DOHH2 (cell line): ENCODE data around the gene KRTAP4-6.

Experiments
- H3F3A ChIP-seq: fragments of 200-600 bp; sonication (generic), shearing (Covaris generic); 2 replicates; pipeline ENCODE4 v1.6.0; 2016; ENCODE audit warnings: antibody characterized with exemption, mild to moderate bottlenecking; ENCODE audit not compliant: control insufficient read depth, insufficient read depth
- H3K27ac ChIP-seq: fragments of 200-600 bp; sonication (generic); 2 replicates; pipeline ENCODE4 v1.5.1; 2014; ENCODE audit warnings: low read depth, mild to moderate bottlenecking, low read length, moderate library complexity
- H3K27me3 ChIP-seq: fragments of 200-600 bp; sonication (generic); 2 replicates; pipeline ENCODE4 v1.6.1; 2014; ENCODE audit warnings: mild to moderate bottlenecking, low read length, mixed read lengths; ENCODE audit not compliant: control insufficient read depth
- H3K36me3 ChIP-seq: fragments of 200-600 bp; sonication (generic); 2 replicates; pipeline ENCODE4 v1.6.1; 2014; ENCODE audit warnings: mild to moderate bottlenecking, low read length, moderate library complexity, mixed read lengths; ENCODE audit not compliant: control insufficient read depth
- H3K4me1 ChIP-seq: fragments of 200-600 bp; sonication (generic); 2 replicates; pipeline ENCODE4 v1.6.1; 2014; ENCODE audit warnings: mild to moderate bottlenecking, low read length, mixed read lengths; ENCODE audit not compliant: control insufficient read depth
- H3K4me2 ChIP-seq: fragments of 200-600 bp; sonication (generic); 2 replicates; pipeline ENCODE4 v1.6.0; 2014; ENCODE audit warnings: mild to moderate bottlenecking, low read length, moderate library complexity
- H3K4me3 ChIP-seq: fragments of 200-600 bp; sonication (generic); 2 replicates; pipeline ENCODE4 v1.5.1; 2014; ENCODE audit warnings: mild to moderate bottlenecking, low read length, mixed read lengths
- H3K79me2 ChIP-seq: fragments of 200-600 bp; sonication (generic); 2 replicates; pipeline ENCODE4 v1.6.1; 2014; ENCODE audit warnings: mild to moderate bottlenecking, low read length, mixed read lengths; ENCODE audit not compliant: control insufficient read depth
- H3K9me2 ChIP-seq: fragments of 200-600 bp; sonication (generic); replicated peaks from 2 replicates; pipeline ENCODE4 v1.6.1; 2014; ENCODE audit warnings: mild to moderate bottlenecking, low read length, mixed read lengths; ENCODE audit not compliant: control insufficient read depth
- H3K9me3 ChIP-seq: fragments of 200-600 bp; sonication (generic); 2 replicates; pipeline ENCODE4 v1.6.1; 2014; ENCODE audit warnings: antibody characterized with exemption, low read length, mixed read lengths; ENCODE audit not compliant: control insufficient read depth, insufficient read depth
- H4K20me1 ChIP-seq: fragments of 200-600 bp; sonication (generic); 2 replicates; pipeline ENCODE4 v1.6.0; 2014; ENCODE audit warnings: low read depth, mild to moderate bottlenecking, antibody characterized with exemption, low read length, moderate library complexity; ENCODE audit not compliant: control insufficient read depth, insufficient read depth
- EZH2phosphoT487 ChIP-seq: fragments of 200-600 bp; sonication (generic); IDR thresholded peaks from 2 replicates; pipeline ENCODE4 v1.6.1; 2017; ENCODE audit warnings: borderline replicate concordance, mild to moderate bottlenecking, antibody characterized with exemption, low read length, moderate library complexity, mixed read lengths
- TF ChIP-seq, protein P1 (sequence below): fragments of 200-600 bp; sonication (generic); IDR thresholded peaks from one replicate; pipeline ENCODE4 v1.5.1; 2014; ENCODE audit warnings: antibody characterized with exemption, mild to moderate bottlenecking, low read depth, low read length; ENCODE audit not compliant: poor library complexity, severe bottlenecking

KRTAP4-6 gene

DNA sequence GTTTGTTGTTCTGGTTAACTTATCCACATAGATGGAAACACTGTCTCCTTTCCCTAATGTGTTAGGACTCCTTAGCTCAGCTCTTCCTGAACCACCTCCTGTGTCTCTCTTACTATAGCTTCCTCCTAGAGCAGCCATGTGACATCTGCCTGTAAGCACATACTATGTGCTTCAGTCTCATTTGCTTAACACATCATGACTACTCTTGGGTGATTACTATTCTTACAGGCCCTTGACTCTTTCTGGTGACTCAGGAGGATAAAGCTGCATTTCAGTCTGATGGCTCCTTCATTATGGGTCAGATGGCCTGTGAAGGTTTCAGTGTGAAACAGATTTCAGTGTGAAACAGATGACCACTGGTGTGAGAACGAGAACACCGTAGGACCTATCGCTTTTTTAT lies 38.0 kb upstream of the KRTAP4-6 start:
- no peaks in the 10 kb centered on the region for H3F3A ChIP-seq
- H4K20me1 ChIP-seq = no peaks in the 10 kb centered on the region
- H3K9me2 ChIP-seq = no peaks in the 10 kb centered on the region
- no peaks in the 10 kb centered on the region for H3K36me3 ChIP-seq
- H3K79me2 ChIP-seq = no peaks in the 10 kb centered on the region
- peaks cover 8% of the 10 kb centered on the region for H3K4me1 ChIP-seq
- H3K27ac ChIP-seq = no peak overlapping the region
- TF ChIP-seq EZH2phosphoT487 = no peak
- TF ChIP-seq, protein P1, sequence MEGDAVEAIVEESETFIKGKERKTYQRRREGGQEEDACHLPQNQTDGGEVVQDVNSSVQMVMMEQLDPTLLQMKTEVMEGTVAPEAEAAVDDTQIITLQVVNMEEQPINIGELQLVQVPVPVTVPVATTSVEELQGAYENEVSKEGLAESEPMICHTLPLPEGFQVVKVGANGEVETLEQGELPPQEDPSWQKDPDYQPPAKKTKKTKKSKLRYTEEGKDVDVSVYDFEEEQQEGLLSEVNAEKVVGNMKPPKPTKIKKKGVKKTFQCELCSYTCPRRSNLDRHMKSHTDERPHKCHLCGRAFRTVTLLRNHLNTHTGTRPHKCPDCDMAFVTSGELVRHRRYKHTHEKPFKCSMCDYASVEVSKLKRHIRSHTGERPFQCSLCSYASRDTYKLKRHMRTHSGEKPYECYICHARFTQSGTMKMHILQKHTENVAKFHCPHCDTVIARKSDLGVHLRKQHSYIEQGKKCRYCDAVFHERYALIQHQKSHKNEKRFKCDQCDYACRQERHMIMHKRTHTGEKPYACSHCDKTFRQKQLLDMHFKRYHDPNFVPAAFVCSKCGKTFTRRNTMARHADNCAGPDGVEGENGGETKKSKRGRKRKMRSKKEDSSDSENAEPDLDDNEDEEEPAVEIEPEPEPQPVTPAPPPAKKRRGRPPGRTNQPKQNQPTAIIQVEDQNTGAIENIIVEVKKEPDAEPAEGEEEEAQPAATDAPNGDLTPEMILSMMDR = no peak
- H3K9me3 ChIP-seq = no peaks in the 10 kb centered on the region
- H3K4me3 ChIP-seq = no peak overlapping the region
- no peak overlapping the region for H3K4me2 ChIP-seq
- H3K27me3 ChIP-seq = peaks cover 14% of the 10 kb centered on the region

DNA sequence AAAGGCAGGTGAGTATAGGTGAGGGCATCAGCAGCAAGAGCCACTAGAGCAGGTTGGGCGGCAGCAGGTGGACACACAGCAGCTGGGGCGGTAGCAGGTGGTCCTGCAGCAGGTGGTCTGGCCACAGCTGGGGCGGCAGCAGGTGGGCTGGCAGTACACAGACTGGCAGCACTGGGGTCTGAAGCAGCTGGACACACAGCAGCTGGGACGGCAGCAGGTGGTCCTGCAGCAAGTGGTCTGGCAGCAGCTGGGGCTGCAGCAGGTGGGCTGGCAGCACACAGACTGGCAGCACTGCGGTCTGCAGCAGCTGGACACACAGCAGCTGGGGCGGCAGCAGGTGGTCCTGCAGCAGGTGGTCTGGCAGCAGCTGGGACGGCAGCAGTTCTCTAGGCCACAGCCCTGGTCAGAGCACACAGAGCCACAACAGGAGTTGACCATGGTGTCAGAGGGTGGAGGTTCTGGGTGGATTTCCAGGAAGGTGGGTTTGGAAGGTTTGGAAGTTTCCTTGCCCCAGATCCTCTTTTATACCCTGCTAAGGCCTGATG lies 37.5 kb upstream of the KRTAP4-6 start, which contains the start of gene KRTAP4-2:
Gene KRTAP4-2 (minus strand): TSS at position 495 of the 545 bp plus-strand sequence. CDS start 57 bp downstream, at position 438.
- H3K27me3 ChIP-seq = peaks cover 14% of the 10 kb centered on the region
- no peak within 1 kb of the TSS for H3K4me2 ChIP-seq
- no peak within 1 kb of the TSS for H3K4me3 ChIP-seq
- H3F3A ChIP-seq = no peaks in the 10 kb centered on the region
- H3K36me3 ChIP-seq = no peaks in the 10 kb centered on the region
- peaks cover 8% of the 10 kb centered on the region for H3K4me1 ChIP-seq
- H3K79me2 ChIP-seq = no peaks in the 10 kb centered on the region
- no peak for TF ChIP-seq EZH2phosphoT487
- TF ChIP-seq, protein P1 = no peak
- no peaks in the 10 kb centered on the region for H4K20me1 ChIP-seq
- no peaks in the 10 kb centered on the region for H3K9me3 ChIP-seq
- H3K9me2 ChIP-seq = no peaks in the 10 kb centered on the region
- H3K27ac ChIP-seq = no peak within 1 kb of the TSS

DNA sequence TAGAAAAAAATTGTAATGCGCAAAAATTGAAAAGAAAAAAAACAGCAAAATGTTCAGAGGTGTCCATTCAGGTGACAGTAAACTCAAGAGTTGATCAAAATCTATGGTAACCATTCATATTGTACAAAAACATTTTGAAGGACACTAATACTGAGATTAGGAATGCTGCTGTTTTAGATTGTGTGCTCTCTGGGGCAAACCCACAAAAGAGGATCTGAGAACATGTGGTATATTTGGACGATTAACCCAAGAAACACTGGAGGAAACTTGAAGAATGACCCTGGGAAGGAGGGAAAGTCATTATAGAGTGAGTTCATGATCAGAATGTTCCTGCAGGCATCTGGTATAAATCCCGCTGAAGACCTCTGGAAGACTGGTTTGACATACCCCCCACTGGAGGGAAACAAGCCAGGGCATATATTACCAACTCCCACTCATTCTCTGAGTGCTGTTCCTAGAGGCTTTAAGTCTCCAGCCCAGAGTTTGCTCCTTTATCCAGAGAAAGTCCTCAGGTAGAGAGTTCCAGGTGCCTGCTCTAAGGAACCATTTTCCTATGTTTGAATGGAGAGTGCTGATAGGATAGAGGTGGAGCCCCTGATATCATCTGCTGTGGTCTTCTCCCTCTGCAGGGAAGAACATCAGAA lies 36.5 kb upstream of the KRTAP4-6 start:
- Histone ChIP-seq H3K9me2 (no peaks in the 10 kb centered on the region), H3K79me2 (no peaks in the 10 kb centered on the region), H3K36me3 (no peaks in the 10 kb centered on the region), H3F3A (no peaks in the 10 kb centered on the region), H3K4me1 (peaks cover 8% of the 10 kb centered on the region), H3K27ac (no peak overlapping the region), H3K4me3 (no peak overlapping the region), H3K4me2 (no peak overlapping the region), H3K9me3 (no peaks in the 10 kb centered on the region), H4K20me1 (no peaks in the 10 kb centered on the region), H3K27me3 (peaks cover 14% of the 10 kb centered on the region)
- TF ChIP-seq EZH2phosphoT487 = no peak
- TF ChIP-seq, protein P1 = no peak
